Natural killer cell (primary cell): ENCODE data around the gene SERGEF. TPM values are rescaled to one million over a fixed set of nuclear protein-coding genes. Genes with fewer than 3 reads are reported as not detected.

Experiments used
- ATAC-seq, 3 donors: fragments of 150-1000 bp in 2 of 3; fragments of 200-7000 bp in 1 of 3; cut with Tn5 transposase; 1 replicate in 1 of 3; 2 replicates in 2 of 3; pipeline ENCODE4 v1.10.0; 2021; ENCODE audit warnings: mild to moderate bottlenecking in 2 of 3, moderate library complexity in 2 of 3
- DNase-seq, 2 donors: peaks; one replicate each; pipeline versions ENCODE4 v3.0.0 to v3.0.0-alpha.2; 2013 to 2021; ENCODE audit warnings: mixed read lengths in 1 of 2
- H3K27ac ChIP-seq: one replicate; pipeline ENCODE4 v1.5.1; 2013; ENCODE audit warnings: mild to moderate bottlenecking, low read length
- H3K27me3 ChIP-seq: one replicate; pipeline ENCODE4 v1.6.1; 2013; ENCODE audit warnings: low read length; ENCODE audit not compliant: control insufficient read depth, insufficient read depth
- H3K36me3 ChIP-seq: one replicate; pipeline ENCODE4 v1.6.1; 2013; ENCODE audit warnings: low read length; ENCODE audit not compliant: control insufficient read depth, insufficient read depth
- H3K4me1 ChIP-seq: one replicate; pipeline ENCODE4 v1.6.1; 2013; ENCODE audit warnings: low read length; ENCODE audit not compliant: control insufficient read depth, insufficient read depth
- H3K4me3 ChIP-seq: one replicate; pipeline ENCODE4 v1.5.1; 2013; ENCODE audit warnings: low read length
- H3K9me3 ChIP-seq: one replicate; pipeline ENCODE4 v1.6.1; 2013; ENCODE audit warnings: low read length; ENCODE audit not compliant: control insufficient read depth, insufficient read depth
- H3K27ac Mint-ChIP-seq, 2 donors: one replicate each; pipeline ENCODE4 v1.8.0; 2022; ENCODE audit warnings: mild to moderate bottlenecking in 2 of 2, mixed read lengths in 2 of 2, moderate library complexity in 1 of 2
- H3K27me3 Mint-ChIP-seq, 2 donors: one replicate each; pipeline ENCODE4 v1.8.0; 2022; ENCODE audit warnings: low read depth in 2 of 2, mixed read lengths in 2 of 2
- H3K36me3 Mint-ChIP-seq: one replicate; pipeline ENCODE4 v1.8.0; 2022; ENCODE audit warnings: mixed read lengths
- H3K4me1 Mint-ChIP-seq, 2 donors: one replicate each; pipeline ENCODE4 v1.8.0; 2022; ENCODE audit warnings: mixed read lengths in 2 of 2
- H3K4me3 Mint-ChIP-seq: one replicate; pipeline ENCODE4 v1.8.0; 2022; ENCODE audit warnings: mild to moderate bottlenecking, moderate library complexity, mixed read lengths
- H3K9me3 Mint-ChIP-seq, 2 donors: one replicate each; pipeline ENCODE4 v1.8.0; 2022; ENCODE audit warnings: mixed read lengths in 2 of 2
- CTCF ChIP-seq: fragments of 200-600 bp; IDR thresholded peaks from one replicate; pipeline ENCODE4 v1.8.0; 2022; ENCODE audit warnings: antibody characterized with exemption
- WGBS: methylation state at CpG from one replicate; pipeline ENCODE4 v1.1.7; 2013; ENCODE audit warnings: missing lambda C conversion rate; ENCODE audit not compliant: insufficient coverage; 5-methylcytosine and 5-hydroxymethylcytosine counted together
- intact Hi-C: fragments of 100-400 bp; cut with micrococcal nuclease; formaldehyde crosslinking; loops from one replicate; pipeline ENCODE4 v1.14.2; 2022
- total RNA-seq, 4 donors: library from RNA; stranded (reverse); fragments of 120-200 nt in 1 of 4; gene quantifications; one replicate each; pipeline versions ENCODE4 v1.2.3 to v1.2.4, GENCODE V29; 2013 to 2022

Gene SERGEF
- total RNA-seq, 3 donors from 2014 or later (not counting 1 experiment from before 2014, with no cell fraction given) = 67.5 to 78.6 (median 69.4) TPM

- no peak overlapping the region for H3K27ac Mint-ChIP-seq
- 92% methylated on average over 2 of the region's 3 CpGs for WGBS
- no peaks in the 10 kb centered on the region for H3K27me3 ChIP-seq
- no peaks in the 10 kb centered on the region for H3K36me3 ChIP-seq
- ATAC-seq = no peak
- TF ChIP-seq CTCF = no peak
- no peak overlapping the region for H3K4me3 Mint-ChIP-seq
- no peak overlapping the region for H3K4me3 ChIP-seq
- H3K27ac ChIP-seq = no peak overlapping the region
- H3K9me3 ChIP-seq = no peaks in the 10 kb centered on the region
- H3K4me1 ChIP-seq = no peaks in the 10 kb centered on the region
- intact Hi-C loops = no loop called here
- peaks cover 10% of the 10 kb centered on the region in 2 donors for H3K4me1 Mint-ChIP-seq
- H3K36me3 Mint-ChIP-seq = no peaks in the 10 kb centered on the region
- DNase-seq = no peak
- no peaks in the 10 kb centered on the region for H3K9me3 Mint-ChIP-seq
- H3K27me3 Mint-ChIP-seq = no peaks in the 10 kb centered on the region
These were observed 129.8 kb downstream of the SERGEF start for GRCh38 chr11:17883057-17883456.

GRCh38 chr11:17878743-17879142 is 134.1 kb downstream of the SERGEF start:
- Mint-ChIP-seq H3K36me3 (no peaks in the 10 kb centered on the region), H3K4me3 (no peak overlapping the region), H3K27ac (no peak overlapping the region), H3K4me1 (peaks cover 10% of the 10 kb centered on the region in 2 donors), H3K9me3 (no peaks in the 10 kb centered on the region), H3K27me3 (no peaks in the 10 kb centered on the region)
- Histone ChIP-seq H3K4me3 (no peak overlapping the region), H3K27me3 (no peaks in the 10 kb centered on the region), H3K9me3 (no peaks in the 10 kb centered on the region), H3K27ac (no peak overlapping the region), H3K4me1 (no peaks in the 10 kb centered on the region), H3K36me3 (peaks cover 7% of the 10 kb centered on the region)
- DNase-seq (no peak), ATAC-seq (no peak)
- no peak for TF ChIP-seq CTCF
- WGBS = 66% methylated on average over 2 of the region's 2 CpGs
- intact Hi-C loops = no loop called here

- Histone ChIP-seq H3K36me3 (peaks cover 11% of the 10 kb centered on the region), H3K4me3 (no peak overlapping the region), H3K9me3 (no peaks in the 10 kb centered on the region), H3K4me1 (no peaks in the 10 kb centered on the region), H3K27me3 (no peaks in the 10 kb centered on the region), H3K27ac (no peak overlapping the region)
- ATAC-seq = no peak
- Mint-ChIP-seq H3K4me1 (peaks cover 10% of the 10 kb centered on the region in 2 donors), H3K27me3 (no peaks in the 10 kb centered on the region), H3K27ac (no peak overlapping the region), H3K36me3 (no peaks in the 10 kb centered on the region), H3K4me3 (no peak overlapping the region), H3K9me3 (no peaks in the 10 kb centered on the region)
- intact Hi-C loops = no loop called here
- DNase-seq = no peak
- TF ChIP-seq CTCF = no peak
- 91% methylated on average over 3 of the region's 3 CpGs for WGBS
These were observed 135.0 kb downstream of the SERGEF start for GRCh38 chr11:17877886-17878285.

- Histone ChIP-seq H3K27me3 (no peaks in the 10 kb centered on the region), H3K4me3 (no peak overlapping the region), H3K4me1 (no peaks in the 10 kb centered on the region), H3K36me3 (peaks cover 12% of the 10 kb centered on the region), H3K9me3 (no peaks in the 10 kb centered on the region), H3K27ac (no peak overlapping the region)
- TF ChIP-seq CTCF = no peak
- H3K27me3 Mint-ChIP-seq = no peaks in the 10 kb centered on the region
- H3K4me3 Mint-ChIP-seq = no peak overlapping the region
- intact Hi-C loops = no loop called here
- no peak overlapping the region for H3K27ac Mint-ChIP-seq
- DNase-seq (no peak), ATAC-seq (no peak)
- H3K36me3 Mint-ChIP-seq = no peaks in the 10 kb centered on the region
- no peaks in the 10 kb centered on the region for H3K9me3 Mint-ChIP-seq
- peaks cover 6 to 10% of the 10 kb centered on the region in 2 donors for H3K4me1 Mint-ChIP-seq
- WGBS = 97% methylated on average over 3 of the region's 3 CpGs
These were observed 136.0 kb downstream of the SERGEF start for GRCh38 chr11:17876827-17877226.
